Glutamatergic neuron (in vitro differentiated cells): Measurements from ENCODE around the gene CAPN1. TPM values are rescaled to one million over a fixed set of nuclear protein-coding genes. Genes with fewer than 3 reads are reported as not detected.

Source experiments
- DNase-seq: peaks from one replicate; pipeline ENCODE4 v3.0.0; 2022
- H3K27ac Mint-ChIP-seq: one replicate; pipeline ENCODE4 v1.8.0; 2020; ENCODE audit warnings: mild to moderate bottlenecking, mixed read lengths, inconsistent platforms; ENCODE audit not compliant: unreplicated experiment
- H3K27me3 Mint-ChIP-seq: one replicate; pipeline ENCODE4 v1.8.0; 2020; ENCODE audit warnings: mild to moderate bottlenecking, moderate library complexity, mixed read lengths, inconsistent platforms; ENCODE audit not compliant: unreplicated experiment
- H3K36me3 Mint-ChIP-seq: one replicate; pipeline ENCODE4 v1.8.0; 2020; ENCODE audit warnings: mild to moderate bottlenecking, mixed read lengths, inconsistent platforms; ENCODE audit not compliant: unreplicated experiment
- H3K4me1 Mint-ChIP-seq: one replicate; pipeline ENCODE4 v1.8.0; 2020; ENCODE audit warnings: mild to moderate bottlenecking, low read depth, mixed read lengths, inconsistent platforms; ENCODE audit not compliant: unreplicated experiment
- H3K4me3 Mint-ChIP-seq: one replicate; pipeline ENCODE4 v1.8.0; 2020; ENCODE audit warnings: mild to moderate bottlenecking, mixed read lengths, inconsistent platforms; ENCODE audit not compliant: unreplicated experiment
- H3K9me3 Mint-ChIP-seq: one replicate; pipeline ENCODE4 v1.8.0; 2020; ENCODE audit warnings: mild to moderate bottlenecking, moderate library complexity, mixed read lengths, inconsistent platforms; ENCODE audit not compliant: unreplicated experiment
- total RNA-seq: library from RNA; stranded (reverse); fragmentation: NEBNext Ultra II Directional; extraction: Animal tissue kit (Norgen Biotek cat#: 25700); gene quantifications from one replicate; pipeline ENCODE4 v1.2.1, GENCODE V29; 2021; ENCODE audit not compliant: unreplicated experiment
- TF ChIP-seq, protein P1 (sequence below): fragments of 200-600 bp; sonication (generic); IDR thresholded peaks from one replicate; pipeline ENCODE4 v1.5.0; 2021; ENCODE audit not compliant: partially characterized antibody, unreplicated experiment

The CAPN1 gene
- total RNA-seq, 1 donor from 2014 or later = 234 TPM

DNA sequence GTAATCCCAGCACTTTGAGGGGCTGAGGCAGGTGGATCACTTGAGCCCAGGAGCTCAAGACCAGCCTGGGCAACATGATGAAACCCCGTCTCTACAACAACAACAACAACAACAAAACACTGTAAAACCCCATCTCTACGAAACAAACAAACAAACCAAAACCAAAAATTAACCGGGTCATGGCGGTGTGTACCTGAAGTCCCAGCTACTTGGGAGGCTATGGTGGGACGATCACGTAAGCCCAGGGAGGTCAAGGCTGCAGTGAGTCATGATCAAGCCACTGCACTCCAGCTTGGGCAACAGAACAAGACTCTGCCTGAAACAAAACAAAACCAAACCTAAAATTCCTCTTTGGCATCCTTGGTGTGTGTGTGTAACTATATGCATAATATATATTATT lies 73.0 kb downstream of the CAPN1 start:
- H3K9me3 Mint-ChIP-seq = no peaks in the 10 kb centered on the region
- peak overlapping the region; percentile 28 for H3K27ac Mint-ChIP-seq
- no peak for DNase-seq
- TF ChIP-seq, protein P1, sequence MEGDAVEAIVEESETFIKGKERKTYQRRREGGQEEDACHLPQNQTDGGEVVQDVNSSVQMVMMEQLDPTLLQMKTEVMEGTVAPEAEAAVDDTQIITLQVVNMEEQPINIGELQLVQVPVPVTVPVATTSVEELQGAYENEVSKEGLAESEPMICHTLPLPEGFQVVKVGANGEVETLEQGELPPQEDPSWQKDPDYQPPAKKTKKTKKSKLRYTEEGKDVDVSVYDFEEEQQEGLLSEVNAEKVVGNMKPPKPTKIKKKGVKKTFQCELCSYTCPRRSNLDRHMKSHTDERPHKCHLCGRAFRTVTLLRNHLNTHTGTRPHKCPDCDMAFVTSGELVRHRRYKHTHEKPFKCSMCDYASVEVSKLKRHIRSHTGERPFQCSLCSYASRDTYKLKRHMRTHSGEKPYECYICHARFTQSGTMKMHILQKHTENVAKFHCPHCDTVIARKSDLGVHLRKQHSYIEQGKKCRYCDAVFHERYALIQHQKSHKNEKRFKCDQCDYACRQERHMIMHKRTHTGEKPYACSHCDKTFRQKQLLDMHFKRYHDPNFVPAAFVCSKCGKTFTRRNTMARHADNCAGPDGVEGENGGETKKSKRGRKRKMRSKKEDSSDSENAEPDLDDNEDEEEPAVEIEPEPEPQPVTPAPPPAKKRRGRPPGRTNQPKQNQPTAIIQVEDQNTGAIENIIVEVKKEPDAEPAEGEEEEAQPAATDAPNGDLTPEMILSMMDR = no peak
- H3K4me3 Mint-ChIP-seq = no peak overlapping the region
- H3K36me3 Mint-ChIP-seq = no peaks in the 10 kb centered on the region
- no peaks in the 10 kb centered on the region for H3K4me1 Mint-ChIP-seq
- peaks cover 2% of the 10 kb centered on the region for H3K27me3 Mint-ChIP-seq

GRCh38 chr11:65258988-65259387 lies 77.3 kb downstream of the CAPN1 start:
- peaks cover 7% of the 10 kb centered on the region for H3K9me3 Mint-ChIP-seq
- TF ChIP-seq, protein P1 = no peak
- no peaks in the 10 kb centered on the region for H3K36me3 Mint-ChIP-seq
- H3K27ac Mint-ChIP-seq = no peak overlapping the region
- peaks cover 9% of the 10 kb centered on the region for H3K4me1 Mint-ChIP-seq
- DNase-seq = no peak
- no peak overlapping the region for H3K4me3 Mint-ChIP-seq
- peaks cover 10% of the 10 kb centered on the region for H3K27me3 Mint-ChIP-seq

DNA sequence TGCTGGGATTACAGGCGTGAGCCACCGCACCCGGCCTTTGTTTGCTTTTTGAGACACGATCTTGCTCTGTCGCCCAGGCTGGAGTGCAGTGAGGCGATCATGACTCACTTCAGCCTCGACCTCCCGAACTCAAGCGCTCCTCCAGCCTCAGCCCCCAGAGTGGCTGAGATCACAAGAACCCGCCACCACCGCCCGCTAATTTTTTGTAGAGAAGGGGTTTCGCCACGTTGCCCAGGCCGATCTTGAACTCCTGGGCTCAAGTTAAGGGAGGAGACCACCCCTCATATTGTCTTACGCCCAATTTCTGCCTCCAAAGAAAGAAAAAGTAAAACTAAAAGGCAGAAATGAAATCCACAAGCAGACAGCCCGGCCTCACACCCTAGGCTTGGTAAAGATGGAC lies 78.6 kb downstream of the CAPN1 start:
- Mint-ChIP-seq H3K27ac (no peak overlapping the region), H3K4me1 (peaks cover 9% of the 10 kb centered on the region), H3K4me3 (peak overlapping the region; percentile 96), H3K9me3 (peaks cover 7% of the 10 kb centered on the region), H3K36me3 (no peaks in the 10 kb centered on the region), H3K27me3 (peaks cover 10% of the 10 kb centered on the region)
- no peak for DNase-seq
- TF ChIP-seq, protein P1 = no peak

GRCh38 chr11:65260756-65261590 lies 79.2 kb downstream of the CAPN1 start:
- H3K4me3 Mint-ChIP-seq = peak overlapping the region; percentile 96
- H3K36me3 Mint-ChIP-seq = no peaks in the 10 kb centered on the region

More at GRCh38 chr11:65260756-65261590, 79.2 kb downstream of the CAPN1 start:
- peaks cover 10% of the 10 kb centered on the region for H3K27me3 Mint-ChIP-seq
- DNase-seq = no peak
- peaks cover 9% of the 10 kb centered on the region for H3K4me1 Mint-ChIP-seq
- peak overlapping the region; percentile 85 for H3K27ac Mint-ChIP-seq
- H3K9me3 Mint-ChIP-seq = peaks cover 7% of the 10 kb centered on the region
- TF ChIP-seq, protein P1 = no peak

Other genes with a start within 250 kb of the CAPN1 start
- not detected for gene GPHA2, start 246.0 kb upstream of the CAPN1 start, total RNA-seq
- not detected for gene MAJIN, start 209.8 kb upstream of the CAPN1 start, total RNA-seq
- not detected for gene BATF2, start 185.0 kb upstream of the CAPN1 start, total RNA-seq
- 68.4 TPM for gene ARL2, start 167.8 kb upstream of the CAPN1 start, total RNA-seq
- 40.4 TPM for gene SNX15, start 154.5 kb upstream of the CAPN1 start, total RNA-seq
- 14.4 TPM for gene SAC3D1, start 140.7 kb upstream of the CAPN1 start, total RNA-seq
- gene NAALADL1, start 123.4 kb upstream of the CAPN1 start, total RNA-seq = 1.6 TPM
- 7.7 TPM for gene CDCA5, start 97.9 kb upstream of the CAPN1 start, total RNA-seq
- gene ZFPL1, start 97.7 kb upstream of the CAPN1 start, total RNA-seq = 33.9 TPM
- 105 TPM for gene VPS51, start 85.7 kb upstream of the CAPN1 start, total RNA-seq
- gene TM7SF2, start 70.1 kb upstream of the CAPN1 start, total RNA-seq = 241 TPM
- 4.1 TPM for gene ZNHIT2, start 64.2 kb upstream of the CAPN1 start, total RNA-seq
- 560 TPM for gene FAU, start 59.8 kb upstream of the CAPN1 start, total RNA-seq
- gene MRPL49, start 59.6 kb upstream of the CAPN1 start, total RNA-seq = 32.9 TPM
- gene SYVN1, start 47.4 kb upstream of the CAPN1 start, total RNA-seq = 54.7 TPM
- not detected for gene SPDYC, start 11.7 kb upstream of the CAPN1 start, total RNA-seq
- gene POLA2, start 80.0 kb downstream of the CAPN1 start, total RNA-seq = 8.6 TPM
- gene CDC42EP2, start 132.9 kb downstream of the CAPN1 start, total RNA-seq = 23.5 TPM
- gene DPF2, start 151.9 kb downstream of the CAPN1 start, total RNA-seq = 121 TPM
- gene TIGD3, start 172.8 kb downstream of the CAPN1 start, total RNA-seq = 3.8 TPM
- 0.25 TPM for gene SLC25A45, start 200.7 kb downstream of the CAPN1 start, total RNA-seq
- gene FRMD8, start 204.7 kb downstream of the CAPN1 start, total RNA-seq = 11.1 TPM
- gene NEAT1, start 240.9 kb downstream of the CAPN1 start, total RNA-seq = 107 TPM